Posterior vena cava (tissue), 2 donors: Measurements from ENCODE around the gene TASOR. TPM values are rescaled to one million over a fixed set of nuclear protein-coding genes. Genes with fewer than 3 reads are reported as not detected.
A peak's percentile ranks its signal among the peaks of the same experiment; 100 is the strongest.
"Not testable (repeated sequence)": the region's sequence is repeated elsewhere in the genome, so short reads cannot be mapped to it uniquely, and the experiment has no call there.

ENCODE experiments used
- DNase-seq: peaks from one replicate; pipeline ENCODE4 v3.0.0-alpha.2; 2020; ENCODE audit warnings: low spot score
- intact Hi-C, 2 donors: fragments of 100-400 bp; cut with DNase I; formaldehyde crosslinking; loops; one replicate each; pipeline versions ENCODE4 v1.14.1 to v1.14.2; 2022 to 2023
- long read RNA-seq, 2 donors: library from polyadenylated mRNA; unstranded; transcript quantifications; one replicate each; pipeline ENCODE4 v2.0.0, GENCODE V29; 2020 to 2021
- total RNA-seq, 2 donors: library from RNA; stranded (reverse); fragmentation: NEBNext Ultra II Directional; extraction: Animal tissue kit (Norgen Biotek cat#: 25700); gene quantifications; one replicate each; pipeline ENCODE4 v1.2.1, GENCODE V29; 2021
- donor health status: DM: yes; HTN: yes; CAD: no.
- donor health status: DM: yes; HTN: yes; CAD: no.

Gene TASOR
- total RNA-seq = 10 to 100 TPM; 52.1 to 63.7 TPM
- long read RNA-seq, donor 1, partial matches to known transcripts = 2 of 2 reads
- long read RNA-seq, donor 1, other reads (novel, unspliced or antisense) = 0 of 2 reads
- long read RNA-seq, donor 2, partial matches to known transcripts = 6 of 8 reads
- long read RNA-seq, donor 2, other reads (novel, unspliced or antisense) = 2 of 8 reads

- intact Hi-C loops = no loop called here
- DNase-seq = peak; percentile 95
Measured at GRCh38 chr3:56683122-56683817, at the start of gene TASOR. TSS of gene TASOR (minus strand) at chr3:56683265. CDS start at chr3:56683006, 259 bp downstream.

GRCh38 chr3:56732109-56732508 is 49.0 kb upstream of the TASOR start:
- intact Hi-C loops = no loop called here
- no peak for DNase-seq

GRCh38 chr3:56725175-56725574 is 42.1 kb upstream of the TASOR start:
- DNase-seq = no peak
- intact Hi-C loops = no loop called here

GRCh38 chr3:56724676-56725075 is 41.6 kb upstream of the TASOR start:
- intact Hi-C loops = no loop called here
- DNase-seq = no peak

- no peak for DNase-seq
- intact Hi-C loops = no loop called here
Measured at GRCh38 chr3:56720849-56721248, 37.8 kb upstream of the TASOR start.

- intact Hi-C loops, DNase-seq: not testable (repeated sequence)
Measured at GRCh38 chr3:56718809-56719208, 35.7 kb upstream of the TASOR start.

GRCh38 chr3:56711344-56711743 is 28.3 kb upstream of the TASOR start:
- DNase-seq = no peak
- intact Hi-C loops = loop anchor here in 1 of 2 donors (5.0 kb wide), 2 partner anchors 191 to 414 kb away; no protein-coding TSS in a partner anchor

- intact Hi-C loops = loop anchor here in 1 of 2 donors (10.0 kb wide), 1 partner anchor 67 kb away; no protein-coding TSS in a partner anchor
- DNase-seq = not testable (repeated sequence)
Measured at GRCh38 chr3:56707412-56707811, 24.3 kb upstream of the TASOR start.

- intact Hi-C loops = loop anchor here in 1 of 2 donors (10.0 kb wide), 1 partner anchor 68 kb away; no protein-coding TSS in a partner anchor
- no peak for DNase-seq
Measured at GRCh38 chr3:56706629-56707028, 23.6 kb upstream of the TASOR start.

- intact Hi-C loops = loop anchor here (5.0 to 10.0 kb wide), 2 partner anchors 70 to 98 kb away; partner anchors contain the start of gene ARHGEF3 (in 1 of the 2)
- DNase-seq = no peak
Measured at GRCh38 chr3:56704706-56705105, 21.6 kb upstream of the TASOR start.

- intact Hi-C loops = loop anchor here (2.0 to 10.0 kb wide), 3 partner anchors 72 to 286 kb away; partner anchors contain the start of gene ARHGEF3 (in 1 of the 2)
- no peak for DNase-seq
Measured at GRCh38 chr3:56702490-56703315, 19.6 kb upstream of the TASOR start.

GRCh38 chr3:56700151-56700550 is 17.1 kb upstream of the TASOR start:
- DNase-seq = no peak
- intact Hi-C loops = loop anchor here (5.0 to 10.0 kb wide), 2 partner anchors 75 to 102 kb away; partner anchors contain the start of gene ARHGEF3 (in 1 of the 2)

- intact Hi-C loops = no loop called here
- DNase-seq = no peak
Measured at GRCh38 chr3:56694867-56695683, 12.0 kb upstream of the TASOR start.

GRCh38 chr3:56693750-56694149 is 10.7 kb upstream of the TASOR start:
- no peak for DNase-seq
- intact Hi-C loops = no loop called here

- DNase-seq, intact Hi-C loops: not testable (repeated sequence)
Measured at GRCh38 chr3:56692520-56693433, 9.7 kb upstream of the TASOR start.

- intact Hi-C loops, DNase-seq: not testable (repeated sequence)
Measured at GRCh38 chr3:56692001-56692365, 8.9 kb upstream of the TASOR start.

- DNase-seq = no peak
- intact Hi-C loops = no loop called here
Measured at GRCh38 chr3:56691165-56692000, 8.3 kb upstream of the TASOR start.
